ENCODE results near the gene GOLGA3.

GRCh38 chr12:132814232-132814631, 14.4 kb downstream of the GOLGA3 start:
- TF ChIP-seq CTCF (conservative IDR thresholded peaks at IDR 0.05) (no peak), ZFX (IDR thresholded peaks at IDR 0.05) (no peak)

Data from C4-2B (cell line).